K562 (cell line): ENCODE measurements around the gene LAMA3. TPM values are rescaled to one million over a fixed set of nuclear protein-coding genes. Genes with fewer than 3 reads are reported as not detected.

Source experiments
- ATAC-seq: fragments of 200-7000 bp; cut with Tn5 transposase; 3 replicates; pipeline ENCODE4 v1.9.1; 2020; ENCODE audit warnings: moderate library complexity
- BruUV-seq: library from RNA; stranded (reverse); fragments of 400-500 nt; replicated peaks from 2 replicates; lab custom pipeline; 2021; lab: Mats Ljungman, UMichigan
- CTCF ChIA-PET: fragments of 300-600 bp; formaldehyde crosslinking; extraction: SDS; loops from one replicate; lab custom pipeline; 2021; ENCODE audit warnings: low intra/inter-chr PET ratio; lab: Yijun Ruan, JAX
- POLR2A ChIA-PET: fragments of 300-600, 350-650 bp; sonication (Branson Sonifier 250); formaldehyde crosslinking; extraction: SDS; loops from one replicate; lab custom pipeline; 2021; ENCODE audit warnings: antibody characterized with exemption, inconsistent platforms; lab: Yijun Ruan, JAX
- DNase-seq, 4 experiments: peaks; one replicate each; pipeline versions ENCODE4 v3.0.0 to v3.0.0-alpha.2; 2011 to 2018; ENCODE audit warnings: low spot score in 3 of 4, mixed read lengths in 3 of 4; ENCODE audit errors: extremely low read depth in 1 of 4
- FAIRE-seq: peaks from 2 replicates; lab custom pipeline; 2011; peaks lifted over from hg19 to GRCh38; lab: Jason Lieb, UNC
- H2AFZ ChIP-seq: 2 replicates; pipeline ENCODE4 v1.6.0; 2011; ENCODE audit warnings: low read depth, low read length, control low read depth, inconsistent platforms
- H3K27ac ChIP-seq: fragments of 200-600 bp; 3 replicates; pipeline ENCODE4 v1.8.0; 2011; ENCODE audit warnings: low read depth, mild to moderate bottlenecking, control low read depth, inconsistent platforms, low read length, moderate library complexity, mixed read lengths; ENCODE audit errors: extremely low read depth
- H3K27me3 ChIP-seq, 2 experiments: fragments of 300-600 bp in 1 of 2; 2 replicates in 1 of 2; 3 replicates in 1 of 2; pipeline versions ENCODE4 v1.6.0 to v1.8.0; 2011; ENCODE audit warnings: inconsistent platforms in 2 of 2, low read length in 2 of 2, mild to moderate bottlenecking in 1 of 2, mixed read lengths in 1 of 2, moderate library complexity in 1 of 2; ENCODE audit not compliant: control insufficient read depth in 2 of 2, insufficient read depth in 2 of 2
- H3K36me3 ChIP-seq: fragments of 300-600 bp; 3 replicates; pipeline ENCODE4 v1.8.0; 2011; ENCODE audit warnings: mild to moderate bottlenecking, low read length, inconsistent platforms; ENCODE audit not compliant: control insufficient read depth, insufficient read depth
- H3K4me1 ChIP-seq, 2 experiments: fragments of 200-600 bp in 1 of 2; replicated peaks in 1 of 2; 2 replicates in 1 of 2; 3 replicates in 1 of 2; pipeline versions ENCODE4 v1.5.1 to v1.8.0; 2011; ENCODE audit warnings: inconsistent platforms in 2 of 2, low read length in 2 of 2, mild to moderate bottlenecking in 1 of 2, mixed read lengths in 1 of 2, moderate library complexity in 1 of 2; ENCODE audit not compliant: control insufficient read depth in 2 of 2, insufficient read depth in 2 of 2
- H3K4me2 ChIP-seq: 2 replicates; pipeline ENCODE4 v1.6.1; 2011; ENCODE audit warnings: low read length, control low read depth, inconsistent platforms, mixed read lengths; ENCODE audit not compliant: insufficient read depth
- H3K4me3 ChIP-seq: fragments of 200-600 bp; sonication (generic), shearing (Covaris generic); 2 replicates; pipeline ENCODE4 v1.5.1; 2016; ENCODE audit warnings: control low read depth, inconsistent platforms
- H3K79me2 ChIP-seq: fragments of 200-600 bp; 3 replicates; pipeline ENCODE4 v1.8.0; 2011; ENCODE audit warnings: low read length, inconsistent platforms; ENCODE audit not compliant: control insufficient read depth, insufficient read depth
- H3K9ac ChIP-seq, 2 experiments: 2 replicates each; pipeline versions ENCODE4 v1.6.0 to v1.6.1; 2011; ENCODE audit warnings: low read depth in 2 of 2, low read length in 2 of 2, control low read depth in 1 of 2, inconsistent platforms in 1 of 2, mild to moderate bottlenecking in 1 of 2, mixed read lengths in 1 of 2; ENCODE audit not compliant: insufficient read depth in 1 of 2
- H3K9me1 ChIP-seq: one replicate; pipeline ENCODE4 v1.6.0; 2011; ENCODE audit warnings: inconsistent platforms, mild to moderate bottlenecking, low read length, moderate library complexity; ENCODE audit not compliant: control insufficient read depth, insufficient read depth
- H3K9me3 ChIP-seq: replicated peaks from 2 replicates; pipeline ENCODE4 v1.5.1; 2011; ENCODE audit warnings: low read depth, low read length, inconsistent platforms; ENCODE audit not compliant: control insufficient read depth, insufficient read depth
- H4K20me1 ChIP-seq: replicated peaks from 2 replicates; pipeline ENCODE4 v1.6.1; 2011; ENCODE audit warnings: low read length, inconsistent platforms, mixed read lengths; ENCODE audit not compliant: control insufficient read depth, insufficient read depth
- CBX1 ChIP-seq: sonication (generic); IDR thresholded peaks from 2 replicates; pipeline ENCODE4 v1.6.1; 2016; ENCODE audit warnings: antibody characterized with exemption, low read depth, mild to moderate bottlenecking
- CUX1 ChIP-seq: fragments of 200-800 bp; sonication (Bioruptor generic); IDR thresholded peaks from 2 replicates; pipeline ENCODE4 v1.6.1; 2016; ENCODE audit warnings: missing genetic modification characterization, missing compliant biosample characterization
- ERF ChIP-seq: fragments of 450-650 bp; formaldehyde crosslinking; IDR thresholded peaks from 2 replicates; pipeline ENCODE4 v1.4.0; 2020; ENCODE audit warnings: mild to moderate bottlenecking, mixed read lengths
- ESRRA ChIP-seq: fragments of 450-650 bp; IDR thresholded peaks from 2 replicates; pipeline ENCODE4 v1.6.1; 2014; ENCODE audit warnings: low read depth, mild to moderate bottlenecking, moderate library complexity, borderline replicate concordance
- IRF9 ChIP-seq: fragments of 450-650 bp; IDR thresholded peaks from 2 replicates; pipeline ENCODE4 v1.6.1; 2016; ENCODE audit warnings: missing biosample characterization, missing genetic modification characterization
- NFXL1 ChIP-seq: fragments of 450-650 bp; formaldehyde crosslinking; IDR thresholded peaks from 2 replicates; pipeline ENCODE4 v1.4.0; 2021; ENCODE audit warnings: mild to moderate bottlenecking
- PKNOX1 ChIP-seq: fragments of 450-650 bp; IDR thresholded peaks from 2 replicates; pipeline ENCODE4 v1.6.1; 2016
- PML ChIP-seq: IDR thresholded peaks from 2 replicates; pipeline ENCODE4 v1.6.1; 2012; ENCODE audit warnings: low read length, inconsistent platforms
- PPARD ChIP-seq: fragments of 250-450 bp; sonication (Bioruptor Pico); IDR thresholded peaks from 2 replicates; pipeline ENCODE4 v1.8.0; 2022; ENCODE audit warnings: inconsistent platforms, mild to moderate bottlenecking, moderate library complexity
- RBM15 ChIP-seq: fragments of 200-400 bp; formaldehyde crosslinking; IDR thresholded peaks from 2 replicates; pipeline ENCODE4 v1.6.1; 2018; ENCODE audit warnings: mild to moderate bottlenecking, low read length, moderate library complexity; ENCODE audit not compliant: insufficient read depth
- STAG1 ChIP-seq: sonication (generic); formaldehyde crosslinking; IDR thresholded peaks from 2 replicates; pipeline ENCODE4 v1.5.0; 2020; ENCODE audit warnings: missing genetic modification reagents, borderline replicate concordance
- ZC3H11A ChIP-seq: IDR thresholded peaks from 2 replicates; pipeline ENCODE4 v1.6.1; 2012; ENCODE audit warnings: low read depth, low read length, improper control_type of control experiment
- ZFP30 ChIP-seq: fragments of 250-450 bp; sonication (Bioruptor Pico); IDR thresholded peaks from 2 replicates; pipeline ENCODE4 v1.8.0; 2022; ENCODE audit warnings: moderate library complexity, mild to moderate bottlenecking, inconsistent platforms, borderline replicate concordance
- ZNF224 ChIP-seq: sonication (generic); formaldehyde crosslinking; IDR thresholded peaks from 2 replicates; pipeline ENCODE4 v1.8.0; 2022; ENCODE audit warnings: mild to moderate bottlenecking, missing genetic modification reagents
- WGBS: fragments of 100-300 bp; shearing (Covaris generic); methylation state at CpG from one replicate; pipeline ENCODE4 v1.1.6; 2016; ENCODE audit warnings: low coverage, mixed read lengths; ENCODE audit not compliant: insufficient coverage; ENCODE audit errors: missing lambda C conversion rate; 5-methylcytosine and 5-hydroxymethylcytosine counted together
- in situ Hi-C: fragments of 300-500 bp; cut with MboI; formaldehyde crosslinking; loops from 4 replicates; pipeline ENCODE4 v1.15.0; 2018; ENCODE audit warnings: inconsistent platforms, mixed read lengths
- intact Hi-C: fragments of 100-400 bp; cut with micrococcal nuclease; formaldehyde crosslinking; loops from 2 replicates; pipeline ENCODE4 v1.14.2; 2022
- polyA plus RNA-seq, 8 experiments: library from polyadenylated mRNA; depleted of rRNA in 4 of 8; stranded (reverse) in 5 of 8; unstranded in 3 of 8; fragments of >200 nt; fragmentation: Nextera tagmentation in 2 of 8; fragmentation: Illumina TruSeq in 1 of 8; extraction: Ambion mirVana in 2 of 8; extraction: Trizol in 1 of 8; gene quantifications; 2 replicates each; pipeline versions ENCODE4 v1.2.1 to v1.2.3, GENCODE V29; 2011 to 2014; ENCODE audit warnings: inconsistent platforms in 1 of 8, missing spikeins in 1 of 8
- total RNA-seq, 7 experiments: library from RNA; depleted of rRNA in 6 of 7; stranded (reverse); fragments of >200 nt in 6 of 7; fragmentation: Illumina TruSeq in 2 of 7; extraction: Trizol in 2 of 7; gene quantifications; 2 replicates each; pipeline versions ENCODE4 v1.2.1 to v1.2.3, GENCODE V29; 2011 to 2021; ENCODE audit warnings: low replicate concordance in 1 of 7

The LAMA3 gene
- total and polyA plus RNA-seq, 9 of the 15 experiments (the other 6 are each of a cell fraction or from before 2014, with no cell fraction given) = 0.07 TPM; not detected in 8

- CTCF ChIA-PET = no interaction called here
- Histone ChIP-seq H3K4me3 (no peak overlapping the region), H3K79me2 (no peaks in the 10 kb centered on the region), H3K27me3 (no peaks in the 10 kb centered on the region), H3K9me1 (no peaks in the 10 kb centered on the region), H3K9me3 (no peaks in the 10 kb centered on the region), H4K20me1 (no peaks in the 10 kb centered on the region), H3K27ac (no peak overlapping the region), H2AFZ (no peak overlapping the region), H3K9ac (no peak overlapping the region), H3K4me1 (no peaks in the 10 kb centered on the region), H3K36me3 (no peaks in the 10 kb centered on the region), H3K4me2 (no peak overlapping the region)
- DNase-seq (no peak), FAIRE-seq (no peak), ATAC-seq (no peak)
- intact Hi-C loops = no loop called here
- 0% methylated on average over 5 of the region's 5 CpGs for WGBS
- TF ChIP-seq ERF (CRISPR knock-in tag) (no peak), ZNF224 (no peak), IRF9 (tag) (no peak), CBX1 (no peak), STAG1 (CRISPR knock-in tag) (no peak), CUX1 (CRISPR knock-in tag) (no peak), PPARD (no peak), PML (no peak), NFXL1 (no peak), ZC3H11A (no peak), RBM15 (no peak), ESRRA (no peak), ZFP30 (CRISPR knock-in tag) (no peak), PKNOX1 (no peak)
- POLR2A ChIA-PET = no interaction called here
- in situ Hi-C loops = no loop called here
- no TSS peak for BruUV-seq
Measured at GRCh38 chr18:23889907-23890306, 200.7 kb downstream of the LAMA3 start.
